Activated naive CD4-positive, alpha-beta T cell treated with anti-CD3 and anti-CD28 coated beads, Interleukin-2, amount 10 ng/mL, durations not matched to agents 7 days and 5 days (primary cell): ENCODE data around the gene PTGIR.
"Not testable (repeated sequence)": the region's sequence is repeated elsewhere in the genome, so short reads cannot be mapped to it uniquely, and the experiment has no call there.

Experiments
- CTCF ChIA-PET: fragments of 350-600 bp; sonication (Branson Sonifier 250); formaldehyde crosslinking; loops from one replicate; lab custom pipeline; 2021; ENCODE audit warnings: antibody characterized with exemption; lab: Charles Lee
- DNase-seq: peaks from one replicate; pipeline ENCODE4 v3.0.0-alpha.2; 2020
- H3K27ac Mint-ChIP-seq: one replicate; pipeline ENCODE4 v1.8.0; 2021; ENCODE audit warnings: mild to moderate bottlenecking, moderate library complexity, mixed read lengths
- H3K27me3 Mint-ChIP-seq: one replicate; pipeline ENCODE4 v1.8.0; 2021; ENCODE audit warnings: mild to moderate bottlenecking, mixed read lengths
- H3K36me3 Mint-ChIP-seq: one replicate; pipeline ENCODE4 v1.8.0; 2021; ENCODE audit warnings: mixed read lengths
- H3K4me1 Mint-ChIP-seq: one replicate; pipeline ENCODE4 v1.8.0; 2021; ENCODE audit warnings: mixed read lengths
- H3K4me3 Mint-ChIP-seq: one replicate; pipeline ENCODE4 v1.8.0; 2021; ENCODE audit warnings: mild to moderate bottlenecking, moderate library complexity, mixed read lengths
- H3K9me3 Mint-ChIP-seq: one replicate; pipeline ENCODE4 v1.8.0; 2021; ENCODE audit warnings: mixed read lengths

Gene PTGIR

DNA sequence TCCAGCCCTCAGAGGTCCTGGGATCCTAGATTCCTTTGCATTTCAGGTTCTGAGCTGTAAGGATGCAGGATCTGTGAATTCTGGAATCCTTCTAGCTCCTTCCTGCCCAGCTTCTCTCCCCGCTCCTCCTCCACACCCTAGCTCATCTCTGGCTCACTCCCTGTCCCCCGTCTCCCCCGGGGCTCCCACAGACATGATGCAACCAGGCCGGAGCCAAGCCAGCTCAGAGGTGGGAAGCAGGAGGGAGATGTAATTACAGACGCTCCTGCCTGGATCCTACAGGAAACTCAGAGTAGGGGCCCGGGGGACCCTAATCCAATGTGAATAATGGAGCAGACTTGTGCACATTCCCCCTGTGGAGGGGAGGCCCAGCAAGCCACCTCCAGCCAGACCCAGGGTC is 6.6 kb upstream of the PTGIR start:
- CTCF ChIA-PET = interaction anchor here (0.6 to 2.5 kb wide), 5 partner anchors 9 to 30 kb away, joined by 3 to 12 read pairs (median 4); no protein-coding TSS in a partner anchor
- H3K4me1 Mint-ChIP-seq = peaks cover 27% of the 10 kb centered on the region
- H3K4me3 Mint-ChIP-seq = no peak overlapping the region
- no peak for DNase-seq
- H3K36me3 Mint-ChIP-seq = no peaks in the 10 kb centered on the region
- no peak overlapping the region for H3K27ac Mint-ChIP-seq
- peaks cover 52% of the 10 kb centered on the region for H3K27me3 Mint-ChIP-seq
- no peaks in the 10 kb centered on the region for H3K9me3 Mint-ChIP-seq

DNA sequence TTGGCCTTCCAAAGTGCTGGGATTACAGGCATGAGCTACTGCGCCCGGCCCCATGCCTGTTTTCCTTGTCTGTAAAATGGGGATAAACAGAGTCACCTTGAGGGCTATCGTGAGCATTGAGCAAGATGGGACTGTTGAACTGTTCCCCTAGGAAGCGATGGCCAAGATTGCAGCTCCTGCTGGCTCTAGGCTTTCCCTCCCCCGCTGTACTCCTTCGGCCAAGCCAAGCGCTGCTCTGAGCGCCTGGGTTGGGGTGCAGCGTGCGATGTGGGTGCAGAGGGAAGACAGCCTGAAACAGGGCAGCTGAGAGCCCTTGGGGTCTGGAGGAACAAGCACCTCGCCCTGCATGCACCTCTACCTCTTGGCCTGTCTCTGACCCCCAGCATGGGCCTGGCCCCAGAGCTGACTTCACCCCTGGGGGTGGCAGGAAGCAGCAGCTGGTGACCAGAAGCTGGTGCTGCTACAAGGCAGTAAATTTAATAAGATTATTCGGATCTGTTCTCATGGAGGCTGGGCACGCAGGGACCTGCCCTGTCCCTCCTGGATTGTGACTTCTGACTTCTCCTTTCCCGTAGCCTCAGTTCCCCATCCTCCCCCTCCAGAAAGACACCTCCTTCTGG is 5.8 kb upstream of the PTGIR start:
- DNase-seq = no peak
- Mint-ChIP-seq H3K4me1 (peaks cover 28% of the 10 kb centered on the region), H3K9me3 (no peaks in the 10 kb centered on the region), H3K27ac (no peak overlapping the region), H3K36me3 (no peaks in the 10 kb centered on the region), H3K27me3 (peaks cover 52% of the 10 kb centered on the region), H3K4me3 (no peak overlapping the region)
- CTCF ChIA-PET = interaction anchor here (1.0 to 2.5 kb wide), 4 partner anchors 8 to 31 kb away, joined by 4 to 12 read pairs (median 6); no protein-coding TSS in a partner anchor

DNA sequence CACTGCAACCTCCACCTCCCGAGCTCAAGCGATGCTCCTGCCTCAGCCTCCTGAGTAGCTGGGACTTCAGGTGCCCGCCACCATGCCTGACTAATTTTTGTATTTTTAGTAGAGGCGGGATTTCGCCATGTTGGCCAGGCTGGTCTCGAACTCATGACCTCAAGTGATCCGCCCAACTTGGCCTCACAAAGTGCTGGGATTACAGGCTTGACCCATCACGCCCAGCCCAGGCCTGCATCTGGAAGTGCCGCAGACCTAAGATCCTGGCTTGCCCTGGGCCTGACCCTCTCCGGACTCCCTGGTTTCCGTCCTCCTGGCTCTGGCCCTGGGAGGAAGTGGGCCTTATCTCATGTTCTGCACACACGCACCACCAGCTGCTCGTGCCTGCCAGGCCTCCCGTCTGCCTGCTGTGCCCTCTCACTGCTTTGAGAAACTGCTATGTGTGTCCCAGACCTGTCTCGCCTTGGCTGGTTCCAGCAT is 4.7 kb upstream of the PTGIR start:
- H3K27me3 Mint-ChIP-seq = peaks cover 44% of the 10 kb centered on the region
- H3K36me3 Mint-ChIP-seq = no peaks in the 10 kb centered on the region
- CTCF ChIA-PET = interaction anchor here (1.1 to 1.6 kb wide), 4 partner anchors 11 to 18 kb away, joined by 3 to 9 read pairs (median 4); no protein-coding TSS in a partner anchor
- H3K4me3 Mint-ChIP-seq = no peak overlapping the region
- H3K9me3 Mint-ChIP-seq = no peaks in the 10 kb centered on the region
- DNase-seq = no peak
- H3K27ac Mint-ChIP-seq = no peak overlapping the region
- peaks cover 35% of the 10 kb centered on the region for H3K4me1 Mint-ChIP-seq

DNA sequence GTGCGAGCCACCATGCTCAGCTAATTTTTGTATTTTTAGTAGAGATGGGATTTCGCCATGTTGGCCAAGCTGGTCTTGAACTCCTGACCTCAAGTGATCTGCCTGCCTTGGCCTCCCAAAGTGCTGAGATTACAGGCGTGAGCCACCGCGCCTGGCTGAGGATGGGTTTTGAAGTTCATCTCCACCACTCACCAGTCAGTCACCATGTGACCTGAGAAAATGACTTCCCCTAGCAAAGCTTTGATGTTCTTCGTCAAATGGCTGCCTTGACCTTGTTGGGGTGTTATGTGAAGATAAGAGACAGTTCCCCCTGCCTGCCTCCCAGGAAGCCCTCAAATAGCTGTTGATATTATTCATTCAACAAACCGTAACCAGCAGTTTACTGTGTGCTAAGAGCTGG is 4.1 kb upstream of the PTGIR start:
- not testable (repeated sequence) for DNase-seq, H3K9me3 Mint-ChIP-seq, H3K27ac Mint-ChIP-seq, H3K4me3 Mint-ChIP-seq, H3K36me3 Mint-ChIP-seq
- Mint-ChIP-seq H3K27me3 (peaks cover 38% of the 10 kb centered on the region), H3K4me1 (peaks cover 40% of the 10 kb centered on the region)
- CTCF ChIA-PET = interaction anchor here (1.1 to 1.6 kb wide), 4 partner anchors 11 to 17 kb away, joined by 3 to 9 read pairs (median 4); no protein-coding TSS in a partner anchor

DNA sequence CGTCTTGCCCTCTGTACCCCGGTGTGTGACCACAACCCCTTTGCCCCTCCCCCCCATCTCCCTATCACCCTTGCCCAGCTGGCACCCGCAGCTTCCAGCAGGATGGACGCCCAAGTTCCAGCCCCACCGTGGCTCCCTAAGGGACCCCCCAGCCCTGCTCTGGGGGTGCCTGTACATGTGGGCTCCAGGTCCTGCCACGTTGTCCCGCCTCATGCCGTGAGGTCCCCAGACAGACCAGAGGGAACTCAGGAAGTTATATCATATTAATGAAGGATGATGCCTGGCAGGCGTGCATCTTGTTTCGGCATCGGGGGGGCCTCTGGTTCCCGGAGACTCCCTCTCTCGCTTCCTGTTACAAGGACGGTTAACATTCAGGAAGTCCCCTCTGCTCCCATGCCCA is 1.6 kb upstream of the PTGIR start:
- H3K27ac Mint-ChIP-seq = no peak overlapping the region
- H3K4me1 Mint-ChIP-seq = peaks cover 43% of the 10 kb centered on the region
- no peaks in the 10 kb centered on the region for H3K9me3 Mint-ChIP-seq
- H3K27me3 Mint-ChIP-seq = peaks cover 13% of the 10 kb centered on the region
- H3K36me3 Mint-ChIP-seq = peaks cover 2% of the 10 kb centered on the region
- CTCF ChIA-PET = no interaction called here
- H3K4me3 Mint-ChIP-seq = no peak overlapping the region
- no peak for DNase-seq

DNA sequence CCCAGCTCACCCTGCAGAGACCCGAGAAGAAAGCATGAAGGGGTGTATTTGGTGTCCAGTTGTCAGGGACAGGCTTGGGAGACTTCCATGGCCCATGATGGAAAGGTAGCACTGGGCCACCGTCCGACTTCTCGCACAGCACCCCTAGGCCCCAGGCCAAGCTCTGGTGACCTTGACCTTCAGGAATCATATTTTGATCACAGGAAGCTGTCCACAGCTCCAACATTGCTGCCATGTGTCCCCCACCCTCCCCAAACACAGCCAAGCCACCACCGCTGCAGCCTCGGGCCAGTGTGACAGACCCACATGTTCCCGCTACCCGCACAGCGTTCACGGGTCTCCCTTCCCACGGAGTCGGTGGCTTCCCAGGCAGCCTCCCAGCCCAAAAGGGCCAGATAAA is 842 bp upstream of the PTGIR start:
- CTCF ChIA-PET = interaction anchor here (2.8 kb wide), 1 partner anchor 11 kb away, joined by 15 read pairs; no protein-coding TSS in a partner anchor
- Mint-ChIP-seq H3K9me3 (no peaks in the 10 kb centered on the region), H3K4me1 (peaks cover 50% of the 10 kb centered on the region), H3K27ac (no peak overlapping the region), H3K4me3 (no peak overlapping the region), H3K27me3 (peaks cover 6% of the 10 kb centered on the region), H3K36me3 (peaks cover 2% of the 10 kb centered on the region)
- DNase-seq = no peak

DNA sequence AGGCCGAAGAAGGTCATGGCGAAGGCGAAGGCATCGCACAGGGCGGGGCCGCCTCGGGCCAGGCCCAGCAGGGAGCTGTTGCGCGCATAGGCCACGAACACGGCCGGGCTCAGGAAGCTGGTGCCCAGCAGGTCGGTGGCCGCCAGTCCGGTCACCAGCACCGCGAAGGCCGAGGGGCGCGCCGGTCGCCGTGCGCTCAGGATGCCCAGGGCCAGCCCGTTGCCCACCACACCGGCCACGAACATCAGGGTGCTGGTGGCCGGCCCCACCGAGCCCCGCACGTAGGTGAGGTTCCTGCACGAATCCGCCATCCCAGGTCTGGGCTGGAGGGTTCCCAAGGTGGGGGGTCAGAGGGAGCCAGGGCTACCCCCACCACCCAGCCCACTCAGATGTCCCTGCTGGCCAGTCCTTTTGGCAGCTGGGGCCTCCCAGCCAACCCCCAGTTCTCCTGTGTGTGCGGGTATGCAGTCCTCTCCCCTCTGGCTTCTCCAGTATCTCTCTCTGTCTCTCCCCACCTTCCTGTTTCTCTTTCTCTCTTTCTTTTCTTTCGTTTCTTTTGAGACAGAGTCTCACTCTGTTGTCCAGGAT is 880 bp downstream of the PTGIR start:
- H3K9me3 Mint-ChIP-seq = no peaks in the 10 kb centered on the region
- H3K27ac Mint-ChIP-seq = peak overlapping the region; percentile 84
- H3K4me3 Mint-ChIP-seq = peak overlapping the region; percentile 73
- peaks cover 2% of the 10 kb centered on the region for H3K36me3 Mint-ChIP-seq
- peaks cover 66% of the 10 kb centered on the region for H3K4me1 Mint-ChIP-seq
- no peak for DNase-seq
- CTCF ChIA-PET = interaction anchor here (2.8 kb wide), 1 partner anchor 10 kb away, joined by 15 read pairs; no protein-coding TSS in a partner anchor
- H3K27me3 Mint-ChIP-seq = no peaks in the 10 kb centered on the region

DNA sequence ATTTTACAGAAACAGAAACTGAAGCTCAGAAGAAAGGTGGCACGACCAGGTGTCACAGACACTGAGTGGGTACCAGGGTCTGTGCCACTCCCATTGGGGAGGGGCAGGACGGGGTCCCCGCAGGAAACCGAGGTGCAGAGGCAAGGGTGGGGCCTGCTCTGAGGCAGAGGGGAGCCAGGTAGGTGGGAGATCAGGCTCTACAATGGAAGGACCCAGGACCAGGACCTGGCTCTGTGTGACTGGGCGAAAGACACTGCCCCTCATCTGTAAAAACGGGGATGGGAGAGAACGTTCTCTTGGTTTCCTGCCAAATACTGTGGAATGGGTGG is 2.8 kb downstream of the PTGIR start:
- CTCF ChIA-PET = interaction anchor here (0.8 to 2.2 kb wide), 3 partner anchors 9 to 15 kb away, joined by 3 to 13 read pairs (median 7); no protein-coding TSS in a partner anchor
- Mint-ChIP-seq H3K27me3 (no peaks in the 10 kb centered on the region), H3K9me3 (no peaks in the 10 kb centered on the region), H3K4me3 (peak overlapping the region; percentile 62), H3K36me3 (peaks cover 2% of the 10 kb centered on the region), H3K27ac (peak overlapping the region; percentile 68), H3K4me1 (peaks cover 72% of the 10 kb centered on the region)
- DNase-seq = no peak

DNA sequence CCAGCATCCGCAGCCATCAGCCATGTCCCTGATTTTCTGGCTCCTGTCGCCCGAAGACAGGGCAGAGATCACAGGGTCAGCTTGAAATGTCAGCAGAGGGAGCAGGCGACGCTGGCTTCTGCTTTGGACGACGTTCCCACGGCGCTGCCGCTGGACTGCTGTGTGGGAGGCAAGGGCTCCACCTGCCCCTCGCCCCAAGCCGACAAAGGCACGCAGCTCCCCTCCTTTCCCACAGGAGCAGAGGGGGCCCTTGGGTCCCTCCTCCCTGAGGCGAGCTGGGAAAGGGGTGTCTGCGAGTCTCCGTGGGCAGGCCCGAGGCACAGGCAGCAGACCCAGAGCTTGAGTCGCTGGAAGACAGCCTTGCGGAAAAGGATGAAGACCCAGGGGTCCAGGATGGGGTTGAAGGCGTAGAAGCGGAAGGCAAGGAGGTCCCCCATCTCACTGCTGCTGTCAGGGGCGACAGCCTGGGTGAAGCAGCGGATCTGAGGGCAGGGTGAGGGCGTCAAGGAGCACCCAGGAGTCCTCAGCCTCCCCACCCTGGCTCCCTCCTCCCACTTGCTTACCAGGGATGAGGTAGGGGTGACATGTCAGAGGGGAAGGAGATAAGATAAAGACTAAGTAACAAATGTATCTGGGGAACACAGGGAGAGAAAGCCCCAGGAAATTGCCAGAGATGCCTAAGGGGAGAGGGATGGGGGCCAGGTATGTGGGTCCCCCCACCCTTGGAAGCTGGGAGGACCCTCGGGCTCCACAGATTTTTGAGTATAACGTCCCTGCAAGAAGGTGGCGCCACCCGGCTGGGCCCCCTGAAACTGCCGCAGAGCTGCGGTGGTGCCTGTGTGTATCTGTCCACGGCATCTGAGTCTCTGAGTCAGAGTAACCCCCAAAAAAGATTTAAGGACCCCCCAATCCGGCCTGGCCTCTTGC is 3.4 kb downstream of the PTGIR start:
- peak overlapping the region; percentile 62 for H3K4me3 Mint-ChIP-seq
- no peaks in the 10 kb centered on the region for H3K27me3 Mint-ChIP-seq
- H3K27ac Mint-ChIP-seq = peak overlapping the region; percentile 77
- peaks cover 78% of the 10 kb centered on the region for H3K4me1 Mint-ChIP-seq
- CTCF ChIA-PET = interaction anchor here (0.8 to 2.5 kb wide), 5 partner anchors 9 to 40 kb away, joined by 3 to 17 read pairs (median 7); partner anchors contain the start of gene DACT3
- peak; percentile 30 for DNase-seq
- H3K36me3 Mint-ChIP-seq = peaks cover 2% of the 10 kb centered on the region
- H3K9me3 Mint-ChIP-seq = no peaks in the 10 kb centered on the region

DNA sequence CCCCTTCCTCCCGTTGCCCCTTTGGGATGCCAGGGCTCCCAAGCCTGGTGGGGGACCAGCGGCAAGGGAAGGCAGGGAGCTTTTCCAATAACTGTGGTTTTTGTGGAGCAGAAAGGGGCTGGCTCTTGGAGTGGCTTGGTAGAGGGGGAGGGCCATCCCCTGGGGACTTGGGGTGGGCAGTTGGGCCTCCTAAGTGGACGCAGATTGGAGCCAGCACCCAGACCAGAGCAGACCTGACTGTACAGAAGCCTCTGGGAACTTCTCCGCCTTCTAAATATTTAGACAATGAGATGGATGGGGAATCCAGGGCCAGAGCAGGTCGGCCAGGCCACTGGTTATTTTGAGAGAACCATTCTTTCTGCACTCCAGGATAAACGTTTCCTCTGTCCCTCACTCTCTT is 4.2 kb downstream of the PTGIR start:
- Mint-ChIP-seq H3K4me3 (peak overlapping the region; percentile 36), H3K27me3 (no peaks in the 10 kb centered on the region), H3K9me3 (no peaks in the 10 kb centered on the region), H3K4me1 (peaks cover 81% of the 10 kb centered on the region), H3K36me3 (peaks cover 2% of the 10 kb centered on the region), H3K27ac (peak overlapping the region; percentile 49)
- CTCF ChIA-PET = interaction anchor here (1.0 to 2.5 kb wide), 5 partner anchors 8 to 108 kb away, joined by 4 to 17 read pairs (median 5); partner anchors contain the start of gene DACT3
- no peak for DNase-seq

DNA sequence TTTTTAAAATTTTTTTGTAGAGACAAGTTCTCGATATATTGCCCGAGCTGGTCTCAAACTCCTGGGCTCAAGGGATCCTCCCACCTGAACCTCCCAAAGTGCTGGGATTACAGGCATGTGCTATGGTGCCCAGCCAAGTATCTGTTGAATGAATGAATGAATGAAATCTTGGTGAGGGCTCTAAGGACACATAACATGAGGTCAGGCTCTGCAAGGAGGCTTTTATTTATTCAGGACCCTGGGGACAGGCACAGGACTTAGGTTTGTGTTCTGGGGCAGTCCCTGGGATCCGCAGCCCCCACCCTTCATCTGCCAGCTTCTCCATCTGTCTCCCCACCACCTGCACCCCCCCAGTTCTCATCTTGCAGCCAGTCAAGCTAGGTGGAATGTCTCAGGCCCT is 4.6 kb downstream of the PTGIR start:
- Mint-ChIP-seq H3K9me3 (no peaks in the 10 kb centered on the region), H3K27me3 (no peaks in the 10 kb centered on the region), H3K36me3 (peaks cover 2% of the 10 kb centered on the region), H3K4me1 (peaks cover 79% of the 10 kb centered on the region), H3K4me3 (peak overlapping the region; percentile 36), H3K27ac (peak overlapping the region; percentile 90)
- CTCF ChIA-PET = interaction anchor here (0.7 to 2.5 kb wide), 5 partner anchors 13 to 108 kb away, joined by 3 to 17 read pairs (median 4); partner anchors contain the start of gene DACT3
- no peak for DNase-seq

DNA sequence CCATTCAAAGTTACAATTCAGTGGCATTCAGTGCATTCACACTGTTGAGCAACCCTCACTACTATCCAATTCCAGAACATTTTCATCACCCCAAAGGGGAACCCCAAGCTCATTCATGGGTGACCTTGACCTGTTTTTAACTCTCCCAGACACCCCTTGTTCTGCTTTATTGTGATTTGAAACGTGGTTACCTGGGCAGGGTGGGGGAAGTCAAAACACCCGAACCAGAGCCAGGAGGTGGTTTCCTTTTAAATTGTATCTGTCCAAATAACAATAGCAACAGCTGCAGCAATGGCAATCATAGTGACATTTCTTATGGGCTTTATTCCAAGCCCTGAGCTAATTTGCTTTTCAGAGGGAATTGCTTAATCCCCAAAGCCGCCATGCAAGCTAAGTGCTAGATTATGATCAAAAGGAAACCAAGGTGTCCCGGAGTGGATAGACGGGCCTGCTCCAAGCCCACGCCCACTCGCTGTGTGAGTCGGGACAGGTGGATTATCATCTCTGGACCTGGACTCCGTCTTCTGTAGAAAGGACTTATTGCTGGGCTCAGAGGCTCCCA is 6.1 kb downstream of the PTGIR start:
- no peaks in the 10 kb centered on the region for H3K9me3 Mint-ChIP-seq
- H3K4me3 Mint-ChIP-seq = peak overlapping the region; percentile 26
- no peaks in the 10 kb centered on the region for H3K36me3 Mint-ChIP-seq
- H3K27ac Mint-ChIP-seq = peak overlapping the region; percentile 90
- CTCF ChIA-PET = interaction anchor here (0.7 to 1.4 kb wide), 3 partner anchors 10 to 44 kb away, joined by 3 to 5 read pairs (median 5); no protein-coding TSS in a partner anchor
- H3K4me1 Mint-ChIP-seq = peaks cover 76% of the 10 kb centered on the region
- peak; percentile 36 for DNase-seq
- H3K27me3 Mint-ChIP-seq = no peaks in the 10 kb centered on the region

DNA sequence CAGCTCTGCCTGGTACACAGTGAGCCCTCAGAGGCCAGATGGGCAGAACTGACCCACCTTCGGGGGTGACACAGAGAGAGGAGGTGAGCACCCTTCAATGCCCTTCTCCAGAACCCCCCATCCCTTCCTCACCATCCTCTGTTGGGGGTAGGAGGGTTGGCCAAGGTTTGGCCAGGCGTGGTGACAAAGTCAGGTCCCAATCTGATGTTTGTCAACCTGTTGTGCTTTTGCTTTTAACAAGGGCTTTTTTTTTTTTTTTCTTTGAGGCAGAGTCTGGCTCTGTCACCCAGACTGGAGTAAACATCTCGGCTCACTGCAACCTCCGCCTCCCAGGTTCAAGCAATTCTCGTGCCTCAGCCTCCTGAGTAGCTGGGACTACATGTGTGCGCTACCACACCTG is 7.3 kb downstream of the PTGIR start:
- Mint-ChIP-seq H3K4me3 (no peak overlapping the region), H3K27ac (peak overlapping the region; percentile 93), H3K4me1 (peaks cover 79% of the 10 kb centered on the region), H3K27me3 (no peaks in the 10 kb centered on the region), H3K36me3 (no peaks in the 10 kb centered on the region), H3K9me3 (no peaks in the 10 kb centered on the region)
- DNase-seq = peak; percentile 42
- CTCF ChIA-PET = interaction anchor here (1.1 to 8.9 kb wide), 9 partner anchors 11 to 95 kb away, joined by 3 to 147 read pairs (median 3); partner anchors contain the start of gene DACT3
